ENCODE measurements around the gene CCDC66.

GRCh38 chr3:56525291-56525690 lies 31.7 kb upstream of the CCDC66 start:
- TF ChIP-seq EZH2 (IDR thresholded peaks at IDR 0.05; ENCODE audit: borderline replicate concordance, insufficient read depth, low read depth, low read length, poor library complexity, severe bottlenecking) (no peak), CTCF (IDR thresholded peaks at IDR 0.05) (no peak)
